GM12891 (cell line): ENCODE data around the gene TGFA.

Source experiments
- DNase-seq: peaks from one replicate; pipeline ENCODE4 v3.0.0; 2011; ENCODE audit warnings: low spot score; ENCODE audit not compliant: insufficient read length
- FAIRE-seq: peaks from 2 replicates; lab custom pipeline; 2011; peaks lifted over from hg19 to GRCh38; lab: Jason Lieb, UNC
- PAX5 ChIP-seq: IDR thresholded peaks from 2 replicates; pipeline ENCODE4 v1.6.1; 2011; ENCODE audit warnings: low read length, moderate library complexity, mild to moderate bottlenecking; ENCODE audit not compliant: insufficient read depth, severe bottlenecking
- POLR2A ChIP-seq: IDR thresholded peaks from 2 replicates; pipeline ENCODE4 v1.6.1; 2011; ENCODE audit warnings: low read depth, low read length, control low read depth
- POLR2AphosphoS5 ChIP-seq: IDR thresholded peaks from 2 replicates; pipeline ENCODE4 v1.6.1; 2011; ENCODE audit warnings: low read depth, low read length, control low read depth
- POU2F2 ChIP-seq: IDR thresholded peaks from 2 replicates; pipeline ENCODE4 v1.6.1; 2011; ENCODE audit warnings: low read depth, mild to moderate bottlenecking, control low read depth, low read length, moderate library complexity
- SPI1 ChIP-seq: IDR thresholded peaks from 2 replicates; pipeline ENCODE4 v1.6.1; 2011; ENCODE audit warnings: low read depth, low read length, control low read depth
- TAF1 ChIP-seq: IDR thresholded peaks from 2 replicates; pipeline ENCODE4 v1.6.1; 2011; ENCODE audit warnings: low read depth, low read length, control low read depth

The TGFA gene

DNA sequence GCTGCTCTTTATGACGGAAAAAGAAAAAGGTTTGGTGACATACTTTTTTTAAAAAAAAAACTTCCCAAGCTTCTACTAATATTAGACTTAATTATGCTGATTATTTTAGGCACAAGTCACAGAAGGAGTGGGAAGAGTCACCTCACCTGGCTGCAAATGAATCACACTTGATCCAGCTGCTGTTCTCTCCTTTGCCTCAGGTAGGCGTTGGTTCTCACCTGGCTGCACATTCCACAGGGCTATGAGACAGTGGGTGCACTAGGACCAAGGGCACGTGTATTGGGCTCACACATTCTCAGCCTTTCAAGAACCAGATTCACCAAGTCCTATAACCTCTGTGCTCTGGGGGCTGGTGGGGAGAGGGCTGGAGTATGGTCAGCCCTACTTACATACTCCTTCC is 93.3 kb downstream of the TGFA start:
- TF ChIP-seq PAX5 (no peak), POLR2A (no peak), SPI1 (no peak), POLR2AphosphoS5 (no peak), TAF1 (no peak), POU2F2 (no peak)
- FAIRE-seq (no peak), DNase-seq (no peak)

DNA sequence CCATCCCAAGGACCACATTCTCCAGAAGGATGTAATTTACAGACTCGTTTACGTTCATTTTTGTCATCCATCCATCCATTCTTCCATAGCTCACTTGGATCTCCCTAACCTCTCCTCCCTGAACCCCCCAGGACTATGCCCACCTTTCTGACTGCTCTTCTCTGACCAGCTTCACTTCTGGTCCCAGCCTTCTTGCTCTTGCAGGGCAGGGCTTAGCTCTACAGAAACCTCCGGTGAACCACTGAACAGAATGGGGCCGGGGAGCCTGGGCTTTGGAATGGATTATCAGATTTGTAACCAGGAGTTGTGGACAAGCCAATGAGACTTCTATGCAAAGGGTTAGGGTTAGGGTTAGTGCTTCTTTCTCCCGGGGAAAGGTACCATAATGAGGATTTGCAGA is 95.0 kb downstream of the TGFA start:
- no peak for DNase-seq
- no peak for TF ChIP-seq PAX5
- TF ChIP-seq POLR2AphosphoS5, result no peak
- TF ChIP-seq POLR2A, result no peak
- TF ChIP-seq TAF1, result no peak
- TF ChIP-seq SPI1, result no peak
- no peak for TF ChIP-seq POU2F2
- no peak for FAIRE-seq

DNA sequence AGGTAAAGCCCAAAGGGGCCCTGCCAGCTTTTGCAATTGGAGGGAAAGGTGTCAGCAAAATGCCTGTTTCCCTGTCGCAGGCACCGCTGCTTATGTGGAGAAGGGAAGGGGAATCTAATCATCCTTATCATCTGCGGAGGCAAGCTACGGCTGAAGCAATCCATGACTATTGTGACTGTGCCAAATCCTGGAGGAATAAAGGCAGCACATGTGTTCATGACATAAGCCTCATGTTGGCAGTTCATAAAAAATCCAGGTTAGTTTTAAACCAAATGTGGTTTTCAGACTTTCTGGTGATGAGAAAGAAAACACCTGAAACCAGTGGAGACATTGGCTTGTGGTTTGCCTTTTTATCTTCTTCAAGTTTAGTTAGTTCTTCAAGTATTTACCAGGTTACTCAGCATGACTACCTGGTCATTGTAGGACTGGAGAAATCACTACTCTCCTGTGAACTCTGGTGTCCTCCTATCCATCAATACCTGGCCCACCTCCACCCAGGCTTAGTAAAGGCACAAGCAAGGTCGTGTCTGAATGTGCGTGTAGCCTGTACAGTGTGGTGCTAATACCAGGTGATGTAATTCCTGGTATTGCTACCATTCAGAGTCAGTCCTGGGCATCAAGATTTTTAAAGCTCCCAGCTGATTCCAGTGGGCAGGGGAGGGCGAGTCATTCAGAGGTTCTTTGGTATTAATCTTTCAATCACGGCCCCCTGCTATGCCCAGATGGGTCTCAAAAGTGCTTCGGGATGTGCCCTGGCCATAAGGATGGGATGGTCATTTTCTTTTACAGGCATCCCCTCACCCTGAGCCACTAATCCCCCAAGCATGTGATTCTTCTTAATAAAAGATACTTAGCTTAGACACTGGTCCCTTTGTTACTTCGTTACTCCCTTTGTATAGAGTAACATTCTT is 96.8 kb downstream of the TGFA start:
- no peak for FAIRE-seq

DNA sequence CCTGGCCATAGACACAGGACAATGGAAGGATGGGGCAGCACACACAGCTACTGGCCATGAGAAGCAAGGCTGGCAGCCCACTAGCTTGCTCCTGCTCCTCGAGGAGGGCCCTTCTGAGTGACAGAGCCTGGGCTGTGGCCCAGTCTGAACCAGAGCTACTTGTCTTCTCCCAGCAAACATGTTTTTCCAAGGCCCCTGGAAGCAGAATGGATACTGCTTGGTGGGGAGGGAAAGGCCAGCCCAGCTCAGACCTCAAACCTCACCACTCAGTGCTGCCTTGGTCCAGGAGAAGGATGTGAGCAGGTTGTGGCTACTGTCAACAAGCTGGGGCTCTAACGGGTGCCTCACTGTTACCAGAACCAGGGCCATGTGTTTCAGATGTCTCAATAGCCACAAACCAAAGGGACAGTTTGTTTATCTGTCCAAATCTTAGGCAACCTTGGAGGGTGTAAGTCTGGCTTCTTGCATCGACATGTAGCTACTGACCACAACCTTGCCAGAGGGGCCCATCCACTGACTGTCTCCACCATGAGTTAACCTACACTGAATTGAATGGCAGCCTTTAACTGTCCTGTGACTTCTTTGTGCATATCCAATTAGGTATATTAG is 98.6 kb downstream of the TGFA start:
- DNase-seq (no peak), FAIRE-seq (no peak)
- TF ChIP-seq POLR2A, result no peak
- TF ChIP-seq PAX5, result no peak
- no peak for TF ChIP-seq POLR2AphosphoS5
- TF ChIP-seq SPI1, result no peak
- no peak for TF ChIP-seq POU2F2
- TF ChIP-seq TAF1, result no peak

More for the DNA sequence above, 96.8 kb downstream of the TGFA start:
- DNase-seq, result no peak
- TF ChIP-seq PAX5, result no peak
- no peak for TF ChIP-seq SPI1
- no peak for TF ChIP-seq TAF1
- TF ChIP-seq POU2F2, result no peak
- no peak for TF ChIP-seq POLR2A
- TF ChIP-seq POLR2AphosphoS5, result no peak

DNA sequence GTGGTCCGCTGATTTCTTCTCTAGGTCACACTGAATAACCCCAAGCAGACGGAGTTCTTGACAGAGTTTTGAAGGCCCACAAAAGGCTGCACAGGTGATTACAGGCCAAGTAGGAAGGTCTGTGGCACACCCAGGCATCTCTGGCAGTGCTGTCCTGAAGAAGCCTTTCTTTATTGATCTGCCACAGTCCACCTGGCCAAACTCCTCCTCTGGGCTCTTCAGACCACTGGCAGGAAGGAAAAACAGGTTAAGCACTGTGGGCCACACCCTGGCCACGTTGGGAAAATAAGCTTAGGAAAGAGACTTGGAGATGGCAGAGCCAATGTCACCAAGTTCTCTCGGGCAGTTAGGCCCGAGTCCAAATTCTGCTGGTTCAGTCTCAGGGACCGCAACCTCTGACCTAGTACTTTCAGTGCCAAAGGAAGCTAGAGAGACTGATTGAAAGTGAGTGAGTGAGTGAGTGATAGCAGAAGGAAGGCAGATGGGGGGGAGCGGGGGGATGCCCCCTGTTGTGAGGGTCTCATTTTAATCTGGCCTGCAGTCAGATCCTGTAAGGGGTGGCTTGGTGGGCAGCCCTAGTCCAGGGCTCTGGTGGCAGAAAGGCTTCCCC is 102.9 kb downstream of the TGFA start:
- TF ChIP-seq TAF1, result no peak
- TF ChIP-seq SPI1, result no peak
- FAIRE-seq, result no peak
- no peak for DNase-seq

DNA sequence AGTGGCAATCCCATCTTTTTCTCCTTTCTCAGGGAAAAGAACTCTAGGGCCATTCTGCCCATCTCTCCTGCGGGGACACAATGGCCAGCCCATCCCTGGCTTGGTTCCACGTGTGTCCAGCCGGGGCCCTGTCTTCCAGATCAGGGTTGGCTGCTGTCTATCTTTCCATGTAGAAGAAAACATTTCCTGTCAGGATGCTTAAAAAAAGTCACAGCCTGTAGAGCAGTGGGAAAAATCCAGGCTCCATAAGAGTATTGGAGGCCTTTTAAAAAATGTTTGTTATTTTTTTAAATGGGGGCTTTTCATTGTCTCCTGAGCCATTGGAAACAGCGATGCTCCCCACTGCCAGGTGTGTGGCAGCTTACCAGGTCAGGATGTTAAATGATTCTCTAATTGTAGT is 105.6 kb downstream of the TGFA start:
- no peak for FAIRE-seq
- DNase-seq, result no peak
- no peak for TF ChIP-seq POU2F2
- no peak for TF ChIP-seq PAX5

DNA sequence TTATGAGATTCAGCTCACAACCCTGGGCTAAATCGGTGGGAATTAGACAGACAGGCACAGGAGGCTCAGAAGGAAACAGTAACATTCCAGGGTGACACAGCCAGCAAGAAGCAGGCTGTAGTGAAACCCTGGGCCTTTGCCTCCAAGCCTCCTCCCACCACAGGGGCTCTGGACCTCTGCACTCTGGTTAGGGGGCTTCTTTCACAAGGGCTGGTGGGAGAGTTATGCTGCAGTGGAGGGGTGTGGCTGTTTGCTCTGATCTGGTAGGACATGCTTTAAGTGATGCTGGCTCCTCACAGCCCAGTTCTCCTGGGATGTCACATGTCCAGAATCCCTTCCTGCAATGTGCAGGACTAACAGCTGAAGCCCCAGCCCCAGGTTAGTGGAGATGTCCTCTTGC is 109.9 kb downstream of the TGFA start:
- no peak for FAIRE-seq
- DNase-seq, result no peak
- no peak for TF ChIP-seq SPI1
- no peak for TF ChIP-seq POLR2AphosphoS5
- TF ChIP-seq PAX5, result no peak
- no peak for TF ChIP-seq TAF1
- TF ChIP-seq POLR2A, result no peak
- TF ChIP-seq POU2F2, result no peak

DNA sequence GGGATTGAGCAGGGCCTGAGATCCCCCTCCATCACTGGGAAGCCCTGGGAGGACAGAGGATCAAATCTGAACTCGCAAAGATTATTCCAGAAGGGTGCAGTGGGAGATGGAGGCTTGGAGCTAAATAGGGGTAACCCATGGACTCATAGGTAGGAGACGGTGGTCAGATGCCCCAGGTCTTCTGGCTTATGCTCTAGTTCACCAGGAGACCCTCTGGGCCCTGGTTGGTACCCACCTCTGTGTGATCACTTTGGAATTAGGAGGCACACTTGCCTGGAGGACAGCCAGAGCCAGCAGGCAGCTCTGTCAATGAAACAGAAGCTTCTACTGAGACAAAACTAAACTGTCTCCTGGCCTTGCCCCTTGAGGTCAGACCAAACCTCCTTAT is 110.6 kb downstream of the TGFA start:
- no peak for DNase-seq
- no peak for TF ChIP-seq SPI1
- TF ChIP-seq TAF1, result no peak
- TF ChIP-seq POLR2AphosphoS5, result no peak
- no peak for TF ChIP-seq PAX5
- FAIRE-seq, result no peak

DNA sequence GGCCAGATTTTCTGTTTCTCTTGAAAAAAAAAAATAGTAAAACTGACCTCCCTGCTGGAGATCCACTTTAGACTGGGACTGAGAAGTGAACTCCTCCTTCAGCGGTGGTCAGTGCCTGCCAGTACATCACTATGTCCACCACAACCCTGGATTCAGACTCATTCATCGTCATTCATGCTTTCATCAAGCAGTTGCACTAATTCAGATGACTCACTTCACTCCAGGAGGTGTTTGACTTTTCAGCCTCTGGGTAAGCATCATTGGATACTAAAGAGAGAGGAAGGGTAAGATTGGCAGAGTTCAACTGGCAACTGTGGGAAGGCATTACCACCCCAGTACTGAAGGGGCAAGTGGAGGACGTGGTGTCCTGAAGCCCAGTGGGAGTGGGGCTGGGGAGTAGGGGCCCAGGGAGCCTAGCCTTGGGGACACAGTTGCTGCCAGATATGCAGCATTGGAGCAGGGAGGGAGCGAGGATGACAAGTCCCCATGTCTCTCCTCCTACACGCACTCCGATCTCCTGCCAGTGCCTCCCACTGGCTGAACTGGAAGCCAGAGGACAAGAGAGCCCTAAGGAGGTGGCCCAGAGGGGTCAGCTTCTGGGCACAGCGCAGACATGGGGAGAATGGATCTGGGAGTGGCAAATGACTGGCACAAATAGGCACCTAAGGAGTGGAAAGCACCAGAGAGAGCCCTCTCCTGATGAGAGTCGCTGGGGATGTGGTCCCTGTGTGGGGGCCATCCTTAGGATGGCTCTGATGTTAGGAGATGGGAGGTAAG is 111.1 kb downstream of the TGFA start:
- DNase-seq, result no peak
- TF ChIP-seq PAX5 (no peak), POU2F2 (no peak), POLR2AphosphoS5 (no peak), TAF1 (no peak), SPI1 (no peak), POLR2A (no peak)
- FAIRE-seq, result no peak

DNA sequence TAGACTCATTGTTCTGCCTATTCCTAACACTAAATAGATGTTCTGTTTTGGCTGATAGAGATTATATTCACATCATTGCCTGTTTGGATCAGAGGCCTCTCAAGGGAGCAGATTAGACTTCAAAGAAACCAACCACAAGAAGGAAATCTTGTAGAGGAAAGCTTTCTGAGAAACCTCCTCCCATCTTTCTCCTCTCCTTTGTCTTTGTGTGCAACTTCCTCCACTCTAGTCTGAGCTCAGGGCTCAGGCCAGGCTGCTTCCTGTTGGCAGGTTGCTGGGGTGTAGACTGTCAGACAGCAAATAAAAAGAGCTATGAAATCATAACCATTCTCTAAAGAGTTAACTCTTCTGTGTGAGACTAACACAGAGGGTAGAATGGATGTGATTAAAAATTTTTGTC is 113.0 kb downstream of the TGFA start:
- no peak for FAIRE-seq
- DNase-seq, result no peak
- TF ChIP-seq POLR2AphosphoS5 (no peak), SPI1 (no peak), TAF1 (no peak), PAX5 (no peak), POLR2A (no peak), POU2F2 (no peak)
